ENCODE measurements around the gene NDRG3.

Gene NDRG3

DNA sequence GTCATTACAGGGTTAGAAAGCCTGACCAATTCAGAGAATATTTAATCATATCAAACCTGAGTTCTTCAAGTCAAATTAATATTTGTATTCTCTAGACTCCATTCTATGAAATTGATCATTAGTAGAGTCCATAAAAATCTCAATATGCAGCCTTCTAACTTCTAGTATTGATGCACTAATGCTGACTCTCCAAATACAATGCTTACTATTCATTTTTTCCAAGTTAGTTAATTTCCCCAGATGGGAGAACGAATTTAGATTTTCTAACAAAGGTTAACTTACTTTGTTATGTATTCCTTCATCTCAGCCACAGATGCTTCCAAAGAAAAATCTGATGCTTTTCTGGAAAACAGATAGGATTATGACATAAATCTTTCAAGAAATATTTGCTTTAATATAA is 12.4 kb upstream of the NDRG3 start:
- Histone ChIP-seq H3K9me3 (replicated peaks; ENCODE audit: low read length) (no peaks in the 10 kb centered on the region), H3K4me3 (ENCODE audit: low read length) (no peak overlapping the region), H3K27me3 (ENCODE audit: control insufficient read depth, insufficient read depth, low read length) (no peaks in the 10 kb centered on the region), H3K4me2 (ENCODE audit: low read length) (no peak overlapping the region), H3K9ac (ENCODE audit: low read depth, low read length) (no peak overlapping the region), H3K4me1 (ENCODE audit: control insufficient read depth, insufficient read depth, low read length) (peaks cover 7% of the 10 kb centered on the region), H3K36me3 (ENCODE audit: insufficient read depth, low read length) (peaks cover 14% of the 10 kb centered on the region)

DNA sequence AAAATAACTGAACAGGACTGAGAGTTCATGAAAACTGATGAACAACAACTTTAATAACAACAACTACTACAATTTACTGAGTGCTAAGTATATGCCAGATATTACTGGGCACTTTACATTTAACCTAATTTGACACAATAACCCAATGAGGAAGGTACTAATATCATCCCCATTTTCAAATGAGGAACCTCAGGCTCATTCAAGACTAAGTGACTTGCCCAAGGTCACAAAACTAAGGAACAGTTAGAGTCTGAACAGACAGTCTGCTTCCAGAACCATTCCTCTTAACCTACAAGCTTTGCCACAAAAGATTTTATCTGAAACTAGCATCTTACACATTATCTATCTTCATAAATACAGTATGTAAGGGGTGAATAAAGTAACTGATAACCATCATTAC is 10.6 kb upstream of the NDRG3 start:
- H3K4me1 ChIP-seq (ENCODE audit: control insufficient read depth, insufficient read depth, low read length) = peaks cover 7% of the 10 kb centered on the region
- H3K9ac ChIP-seq (ENCODE audit: low read depth, low read length) = no peak overlapping the region
- peaks cover 29% of the 10 kb centered on the region for H3K36me3 ChIP-seq (ENCODE audit: insufficient read depth, low read length)
- H3K9me3 ChIP-seq (replicated peaks; ENCODE audit: low read length) = no peaks in the 10 kb centered on the region
- H3K27me3 ChIP-seq (ENCODE audit: control insufficient read depth, insufficient read depth, low read length) = no peaks in the 10 kb centered on the region
- H3K4me3 ChIP-seq (ENCODE audit: low read length) = no peak overlapping the region
- H3K4me2 ChIP-seq (ENCODE audit: low read length) = no peak overlapping the region

DNA sequence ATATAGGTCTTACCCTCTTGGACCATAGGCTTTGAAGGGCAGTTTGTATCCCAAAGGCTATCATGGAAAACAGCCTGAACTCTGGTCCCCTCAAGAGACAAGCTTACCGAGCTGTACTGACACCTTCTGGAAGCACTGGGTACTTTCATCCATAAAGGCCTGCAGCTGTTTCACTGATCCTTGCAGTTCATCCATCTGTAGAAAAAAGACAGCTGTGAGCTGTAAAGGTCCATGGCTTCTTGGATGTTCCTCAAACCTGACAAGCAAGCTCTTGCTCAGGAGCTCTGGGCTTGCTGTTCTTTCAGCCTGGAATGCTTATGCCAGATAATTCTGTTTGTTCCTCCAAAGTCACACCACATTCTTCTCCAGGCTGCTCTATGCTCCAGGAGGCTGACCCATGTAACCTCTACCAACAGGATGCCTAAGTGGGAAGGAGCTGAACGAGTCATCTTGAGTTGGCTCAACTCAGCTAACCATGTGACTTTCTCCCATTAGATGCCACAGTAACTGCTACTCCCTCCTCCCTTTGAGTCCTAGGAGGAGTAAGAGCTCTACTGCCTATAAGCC is 8.8 kb upstream of the NDRG3 start:
- H3K4me3 ChIP-seq (ENCODE audit: low read length) = no peak overlapping the region
- H3K27me3 ChIP-seq (ENCODE audit: control insufficient read depth, insufficient read depth, low read length) = no peaks in the 10 kb centered on the region
- no peak overlapping the region for H3K4me2 ChIP-seq (ENCODE audit: low read length)
- H3K9ac ChIP-seq (ENCODE audit: low read depth, low read length) = no peak overlapping the region
- H3K9me3 ChIP-seq (replicated peaks; ENCODE audit: low read length) = no peaks in the 10 kb centered on the region
- H3K36me3 ChIP-seq (ENCODE audit: insufficient read depth, low read length) = peaks cover 36% of the 10 kb centered on the region
- H3K4me1 ChIP-seq (ENCODE audit: control insufficient read depth, insufficient read depth, low read length) = peaks cover 7% of the 10 kb centered on the region

DNA sequence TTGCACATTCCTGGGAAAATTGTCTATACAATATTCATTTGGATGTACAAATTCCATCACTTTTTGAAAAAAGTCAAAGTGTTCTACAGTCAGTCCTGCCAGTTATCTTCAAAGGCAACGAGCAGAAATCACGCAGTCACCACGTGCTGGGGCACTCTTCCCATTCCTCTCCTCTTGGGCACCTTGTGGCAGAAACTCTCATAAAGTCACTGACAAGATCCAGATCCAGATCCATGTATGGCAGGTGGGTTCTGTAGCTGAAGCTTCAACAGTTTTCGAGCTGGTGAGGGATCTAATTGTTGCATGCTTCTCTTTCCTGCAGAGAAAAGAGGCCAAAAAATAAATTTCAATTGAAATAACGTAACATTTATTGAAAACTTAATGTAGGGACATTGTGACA is 6.7 kb upstream of the NDRG3 start:
- H3K36me3 ChIP-seq (ENCODE audit: insufficient read depth, low read length) = peaks cover 31% of the 10 kb centered on the region
- no peaks in the 10 kb centered on the region for H3K27me3 ChIP-seq (ENCODE audit: control insufficient read depth, insufficient read depth, low read length)
- H3K4me1 ChIP-seq (ENCODE audit: control insufficient read depth, insufficient read depth, low read length) = peaks cover 7% of the 10 kb centered on the region
- H3K4me3 ChIP-seq (ENCODE audit: low read length) = no peak overlapping the region
- H3K9me3 ChIP-seq (replicated peaks; ENCODE audit: low read length) = no peaks in the 10 kb centered on the region
- H3K4me2 ChIP-seq (ENCODE audit: low read length) = no peak overlapping the region
- no peak overlapping the region for H3K9ac ChIP-seq (ENCODE audit: low read depth, low read length)

DNA sequence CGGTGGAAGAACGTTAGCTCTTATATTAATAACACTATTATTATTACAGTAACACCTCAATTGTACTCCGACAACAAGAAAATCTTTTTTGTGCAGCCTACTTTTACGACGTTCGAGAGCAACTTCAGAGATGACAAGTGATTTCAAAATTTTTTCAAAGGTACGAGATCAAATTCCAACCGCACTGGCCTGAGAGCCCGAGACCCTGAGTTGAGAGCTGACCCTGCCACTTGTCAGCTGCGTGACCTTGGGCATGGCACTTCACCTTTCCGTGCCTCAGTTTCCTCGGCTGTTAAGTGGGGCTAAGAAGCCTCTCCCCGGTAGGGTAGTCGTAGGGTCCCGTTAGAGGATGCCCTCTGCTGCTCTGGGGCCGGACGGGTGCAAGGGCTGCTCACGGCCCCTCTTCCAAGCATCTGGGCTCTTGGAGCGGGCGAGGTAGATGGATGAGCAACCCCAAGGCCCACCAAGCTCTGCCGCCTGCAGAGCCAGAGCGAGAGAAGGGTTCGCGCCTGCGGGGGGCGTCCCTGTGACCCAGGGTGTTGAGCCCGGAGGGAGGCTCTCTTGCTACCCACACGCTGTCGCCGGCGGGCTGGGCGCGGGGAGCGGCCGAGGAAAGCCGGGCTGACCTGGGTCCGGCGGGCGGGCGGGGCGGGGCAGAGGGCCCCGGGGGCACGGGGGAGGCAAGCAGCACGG is 510 bp downstream of the NDRG3 start:
- Histone ChIP-seq H3K4me3 (ENCODE audit: low read length) (peak overlapping the region; percentile 74), H3K4me2 (ENCODE audit: low read length) (peak overlapping the region; percentile 100), H3K4me1 (ENCODE audit: control insufficient read depth, insufficient read depth, low read length) (peaks cover 16% of the 10 kb centered on the region), H3K9ac (ENCODE audit: low read depth, low read length) (peak overlapping the region; percentile 67), H3K36me3 (ENCODE audit: insufficient read depth, low read length) (peaks cover 2% of the 10 kb centered on the region), H3K27me3 (ENCODE audit: control insufficient read depth, insufficient read depth, low read length) (no peaks in the 10 kb centered on the region), H3K9me3 (replicated peaks; ENCODE audit: low read length) (no peaks in the 10 kb centered on the region)

DNA sequence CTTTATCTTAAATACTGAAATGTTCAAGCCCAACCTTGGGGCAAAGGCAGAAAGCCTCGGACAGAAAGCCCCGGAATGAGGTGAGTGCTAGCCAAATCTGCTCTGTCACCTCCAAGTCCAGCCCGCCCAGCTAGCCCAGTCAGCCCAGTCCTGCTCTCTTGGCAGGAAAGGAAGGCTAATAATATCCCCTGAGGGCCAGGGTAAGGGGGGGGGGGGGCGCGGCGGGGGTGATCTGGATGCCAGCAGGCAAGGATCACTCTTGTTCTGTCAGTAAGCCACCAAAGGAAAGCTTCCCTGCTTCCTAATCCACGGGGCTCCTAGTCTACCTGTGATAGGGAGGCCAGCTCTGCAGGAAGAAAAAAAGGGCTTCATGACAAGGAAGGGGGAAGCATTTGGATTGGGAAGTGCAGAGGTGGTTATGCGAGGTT is 1.1 kb downstream of the NDRG3 start:
- Histone ChIP-seq H3K4me3 (ENCODE audit: low read length) (peak overlapping the region; percentile 74), H3K27me3 (ENCODE audit: control insufficient read depth, insufficient read depth, low read length) (no peaks in the 10 kb centered on the region), H3K4me1 (ENCODE audit: control insufficient read depth, insufficient read depth, low read length) (peaks cover 16% of the 10 kb centered on the region), H3K36me3 (ENCODE audit: insufficient read depth, low read length) (no peaks in the 10 kb centered on the region), H3K9me3 (replicated peaks; ENCODE audit: low read length) (no peaks in the 10 kb centered on the region), H3K9ac (ENCODE audit: low read depth, low read length) (peak overlapping the region; percentile 67), H3K4me2 (ENCODE audit: low read length) (peak overlapping the region; percentile 100)

DNA sequence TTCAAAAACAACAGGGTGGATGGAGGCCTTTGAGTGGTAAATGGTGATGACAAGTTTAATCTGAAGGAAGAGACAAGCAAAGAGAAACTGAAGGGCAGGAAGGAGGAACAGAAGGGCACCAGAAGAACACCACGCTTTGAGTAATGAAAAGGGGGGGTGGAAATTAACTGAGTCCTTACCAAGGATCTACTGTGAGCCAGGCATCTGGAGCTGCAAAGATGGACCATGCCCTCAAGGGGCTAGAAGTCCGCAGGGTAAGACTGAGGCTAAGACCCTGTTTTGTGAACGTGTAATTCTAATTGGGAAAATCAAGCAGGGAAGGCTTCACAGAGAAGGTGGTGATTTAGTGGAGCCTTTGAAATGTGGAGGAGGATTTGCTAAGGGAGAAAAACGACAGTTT is 1.6 kb downstream of the NDRG3 start:
- peak overlapping the region; percentile 100 for H3K4me2 ChIP-seq (ENCODE audit: low read length)
- H3K36me3 ChIP-seq (ENCODE audit: insufficient read depth, low read length) = no peaks in the 10 kb centered on the region
- H3K4me1 ChIP-seq (ENCODE audit: control insufficient read depth, insufficient read depth, low read length) = peaks cover 16% of the 10 kb centered on the region
- H3K9ac ChIP-seq (ENCODE audit: low read depth, low read length) = no peak overlapping the region
- H3K27me3 ChIP-seq (ENCODE audit: control insufficient read depth, insufficient read depth, low read length) = no peaks in the 10 kb centered on the region
- no peak overlapping the region for H3K4me3 ChIP-seq (ENCODE audit: low read length)
- H3K9me3 ChIP-seq (replicated peaks; ENCODE audit: low read length) = no peaks in the 10 kb centered on the region

DNA sequence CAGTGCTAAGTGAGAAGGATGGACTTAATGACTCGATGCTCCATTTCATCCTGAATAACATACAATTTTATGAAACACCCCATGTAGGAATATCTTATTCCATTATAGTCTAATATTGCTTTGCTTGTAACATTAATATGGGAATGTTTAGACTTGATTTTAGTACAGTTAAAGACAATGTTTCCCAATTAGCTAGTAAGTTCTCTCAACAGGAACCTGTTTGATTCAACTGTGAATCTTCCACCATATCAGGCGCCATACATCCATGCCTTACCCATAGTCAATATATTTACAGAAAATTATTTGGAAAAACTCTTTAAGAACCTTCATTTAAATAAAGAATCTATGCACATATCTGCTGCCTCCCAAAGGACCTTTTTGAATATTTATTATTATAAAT is 3.3 kb downstream of the NDRG3 start:
- no peaks in the 10 kb centered on the region for H3K36me3 ChIP-seq (ENCODE audit: insufficient read depth, low read length)
- peaks cover 16% of the 10 kb centered on the region for H3K4me1 ChIP-seq (ENCODE audit: control insufficient read depth, insufficient read depth, low read length)
- no peaks in the 10 kb centered on the region for H3K27me3 ChIP-seq (ENCODE audit: control insufficient read depth, insufficient read depth, low read length)
- no peak overlapping the region for H3K4me3 ChIP-seq (ENCODE audit: low read length)
- H3K9me3 ChIP-seq (replicated peaks; ENCODE audit: low read length) = no peaks in the 10 kb centered on the region
- no peak overlapping the region for H3K9ac ChIP-seq (ENCODE audit: low read depth, low read length)
- H3K4me2 ChIP-seq (ENCODE audit: low read length) = no peak overlapping the region

DNA sequence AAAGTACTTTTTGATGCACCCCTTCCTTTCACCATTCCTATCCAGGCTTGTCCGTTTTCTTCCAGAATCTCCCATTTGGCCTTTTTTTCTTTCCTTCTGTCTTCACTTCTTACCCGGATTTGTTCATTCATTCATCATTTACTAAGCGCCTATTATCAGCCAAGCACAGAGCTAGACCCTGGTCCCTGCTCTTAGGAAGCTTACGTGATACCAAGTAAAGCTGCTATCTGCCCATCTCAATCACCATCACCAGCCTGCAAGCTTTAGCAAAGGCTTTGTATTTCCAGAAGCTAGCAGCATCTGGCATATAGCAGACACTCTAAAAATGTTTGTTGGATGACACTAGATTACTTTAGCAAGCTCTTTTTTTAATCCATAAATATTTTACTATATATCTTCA is 4.8 kb downstream of the NDRG3 start:
- H3K4me3 ChIP-seq (ENCODE audit: low read length) = no peak overlapping the region
- H3K27me3 ChIP-seq (ENCODE audit: control insufficient read depth, insufficient read depth, low read length) = no peaks in the 10 kb centered on the region
- no peak overlapping the region for H3K9ac ChIP-seq (ENCODE audit: low read depth, low read length)

DNA sequence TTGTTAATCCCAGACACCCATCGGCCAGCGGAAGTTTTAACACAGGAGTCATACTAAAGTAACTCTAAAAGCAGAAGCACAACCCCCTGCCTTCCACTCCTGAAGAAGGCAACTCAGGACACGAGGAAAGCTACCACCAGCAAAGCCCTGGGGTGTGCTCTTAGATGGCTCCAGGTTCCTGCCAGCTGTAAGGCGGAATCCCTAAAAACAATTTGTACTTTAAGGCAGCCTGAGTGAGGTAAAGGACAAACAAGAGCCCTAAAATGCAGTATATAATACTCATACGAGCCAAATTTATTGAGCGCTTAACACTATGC is 8.7 kb downstream of the NDRG3 start:
- H3K27me3 ChIP-seq (ENCODE audit: control insufficient read depth, insufficient read depth, low read length) = no peaks in the 10 kb centered on the region
- no peaks in the 10 kb centered on the region for H3K36me3 ChIP-seq (ENCODE audit: insufficient read depth, low read length)
- no peak overlapping the region for H3K4me3 ChIP-seq (ENCODE audit: low read length)
- H3K9ac ChIP-seq (ENCODE audit: low read depth, low read length) = no peak overlapping the region
- H3K4me2 ChIP-seq (ENCODE audit: low read length) = no peak overlapping the region
- H3K4me1 ChIP-seq (ENCODE audit: control insufficient read depth, insufficient read depth, low read length) = peaks cover 4% of the 10 kb centered on the region
- no peaks in the 10 kb centered on the region for H3K9me3 ChIP-seq (replicated peaks; ENCODE audit: low read length)

More for the DNA sequence above, 4.8 kb downstream of the NDRG3 start:
- Histone ChIP-seq H3K9me3 (replicated peaks; ENCODE audit: low read length) (no peaks in the 10 kb centered on the region), H3K36me3 (ENCODE audit: insufficient read depth, low read length) (no peaks in the 10 kb centered on the region), H3K4me2 (ENCODE audit: low read length) (no peak overlapping the region), H3K4me1 (ENCODE audit: control insufficient read depth, insufficient read depth, low read length) (peaks cover 13% of the 10 kb centered on the region)

DNA sequence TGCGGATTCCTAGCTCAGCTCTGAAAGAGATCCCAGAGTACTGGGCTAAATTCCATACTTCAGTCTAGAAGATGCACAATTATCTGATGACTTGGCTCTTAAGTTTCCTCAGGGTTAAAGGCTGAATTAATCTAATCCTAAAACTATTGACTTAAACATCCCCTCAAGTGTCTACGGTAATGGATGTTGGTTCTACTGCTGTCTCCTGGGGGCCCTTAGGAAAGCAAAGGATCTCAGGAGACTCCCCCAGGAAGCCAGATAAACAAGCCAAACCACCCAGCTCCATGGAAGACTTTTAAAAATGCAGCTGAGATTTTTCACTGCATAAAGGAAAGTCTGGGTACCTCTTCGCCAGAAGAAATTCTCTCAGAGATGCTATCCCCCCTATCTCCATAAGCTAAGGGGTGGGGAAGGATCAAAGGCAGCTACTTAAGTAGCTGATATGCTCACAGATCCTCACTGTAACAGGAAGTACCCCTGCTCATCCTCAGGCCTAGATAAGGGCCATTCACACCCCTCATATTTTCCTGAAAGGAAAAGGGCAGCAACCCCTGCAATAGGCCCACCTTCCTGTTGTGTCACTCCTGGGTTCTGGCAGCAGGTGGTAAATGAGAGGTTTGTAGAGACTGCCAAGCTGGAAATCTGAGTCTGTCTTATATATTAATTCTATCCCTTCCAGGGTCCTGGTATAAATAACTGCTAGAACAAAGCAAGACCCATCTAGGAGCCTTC is 9.3 kb downstream of the NDRG3 start:
- H3K4me1 ChIP-seq (ENCODE audit: control insufficient read depth, insufficient read depth, low read length) = peaks cover 4% of the 10 kb centered on the region
- no peak overlapping the region for H3K4me3 ChIP-seq (ENCODE audit: low read length)

DNA sequence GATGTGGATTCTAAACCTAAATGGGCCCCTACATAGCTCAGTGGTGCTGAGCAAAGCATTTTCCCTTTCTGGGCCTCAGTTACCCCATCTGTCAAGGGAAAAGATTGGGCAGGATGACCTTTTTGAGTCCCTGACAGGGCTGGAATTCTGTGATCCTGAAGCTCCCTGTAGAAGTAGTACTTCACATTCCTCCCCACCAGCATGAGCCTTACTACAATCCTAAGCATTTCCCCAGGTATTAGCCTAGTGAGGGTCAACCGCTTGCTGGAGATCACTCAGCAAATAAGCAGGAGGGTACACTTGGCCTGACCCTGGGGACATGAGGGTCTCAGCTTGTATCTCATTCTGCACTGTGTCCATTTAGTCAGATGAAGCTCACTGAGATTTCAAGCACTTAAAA is 13.4 kb downstream of the NDRG3 start:
- no peak overlapping the region for H3K9ac ChIP-seq (ENCODE audit: low read depth, low read length)
- no peaks in the 10 kb centered on the region for H3K9me3 ChIP-seq (replicated peaks; ENCODE audit: low read length)
- H3K36me3 ChIP-seq (ENCODE audit: insufficient read depth, low read length) = no peaks in the 10 kb centered on the region
- H3K4me3 ChIP-seq (ENCODE audit: low read length) = no peak overlapping the region
- peaks cover 4% of the 10 kb centered on the region for H3K4me1 ChIP-seq (ENCODE audit: control insufficient read depth, insufficient read depth, low read length)
- no peak overlapping the region for H3K4me2 ChIP-seq (ENCODE audit: low read length)
- H3K27me3 ChIP-seq (ENCODE audit: control insufficient read depth, insufficient read depth, low read length) = no peaks in the 10 kb centered on the region

More for the DNA sequence above, 9.3 kb downstream of the NDRG3 start:
- Histone ChIP-seq H3K4me2 (ENCODE audit: low read length) (no peak overlapping the region), H3K27me3 (ENCODE audit: control insufficient read depth, insufficient read depth, low read length) (no peaks in the 10 kb centered on the region), H3K9me3 (replicated peaks; ENCODE audit: low read length) (no peaks in the 10 kb centered on the region), H3K9ac (ENCODE audit: low read depth, low read length) (no peak overlapping the region), H3K36me3 (ENCODE audit: insufficient read depth, low read length) (no peaks in the 10 kb centered on the region)
